ENCODE data around the gene PARM1. TPM values are rescaled to one million over a fixed set of nuclear protein-coding genes. Genes with fewer than 3 reads are reported as not detected.

Gene PARM1
- total RNA-seq, 2 experiments from 2014 or later = not detected

GRCh38 chr4:75031775-75032174 lies 98.9 kb downstream of the PARM1 start:
- POLR2A ChIA-PET = no interaction called here
- H3K4me3 Mint-ChIP-seq = no peak overlapping the region

GRCh38 chr4:75034523-75034922 lies 101.6 kb downstream of the PARM1 start:
- no peak for DNase-seq
- CTCF ChIA-PET = no interaction called here
- POLR2A ChIA-PET = no interaction called here
- Mint-ChIP-seq H3K36me3 (ENCODE audit: low read depth) (no peaks in the 10 kb centered on the region), H3K4me3 (no peak overlapping the region), H3K27ac (no peak overlapping the region), H3K9me3 (no peaks in the 10 kb centered on the region), H3K4me1 (no peaks in the 10 kb centered on the region), H3K27me3 (no peaks in the 10 kb centered on the region)

More at GRCh38 chr4:75031775-75032174, 98.9 kb downstream of the PARM1 start:
- Mint-ChIP-seq H3K9me3 (no peaks in the 10 kb centered on the region), H3K27ac (no peak overlapping the region), H3K4me1 (no peaks in the 10 kb centered on the region), H3K36me3 (ENCODE audit: low read depth) (no peaks in the 10 kb centered on the region), H3K27me3 (no peaks in the 10 kb centered on the region)
- DNase-seq = no peak
- CTCF ChIA-PET = interaction anchor here (0.6 kb wide), 1 partner anchor 37 kb away, joined by 3 read pairs; no protein-coding TSS in a partner anchor

GRCh38 chr4:75035321-75035720 lies 102.4 kb downstream of the PARM1 start:
- no peak overlapping the region for H3K4me3 Mint-ChIP-seq
- ChIA-PET CTCF (no interaction called here), POLR2A (no interaction called here)
- H3K4me1 Mint-ChIP-seq = no peaks in the 10 kb centered on the region
- no peak overlapping the region for H3K27ac Mint-ChIP-seq
- no peak for DNase-seq
- no peaks in the 10 kb centered on the region for H3K27me3 Mint-ChIP-seq
- no peaks in the 10 kb centered on the region for H3K9me3 Mint-ChIP-seq
- no peaks in the 10 kb centered on the region for H3K36me3 Mint-ChIP-seq (ENCODE audit: low read depth)

DNA sequence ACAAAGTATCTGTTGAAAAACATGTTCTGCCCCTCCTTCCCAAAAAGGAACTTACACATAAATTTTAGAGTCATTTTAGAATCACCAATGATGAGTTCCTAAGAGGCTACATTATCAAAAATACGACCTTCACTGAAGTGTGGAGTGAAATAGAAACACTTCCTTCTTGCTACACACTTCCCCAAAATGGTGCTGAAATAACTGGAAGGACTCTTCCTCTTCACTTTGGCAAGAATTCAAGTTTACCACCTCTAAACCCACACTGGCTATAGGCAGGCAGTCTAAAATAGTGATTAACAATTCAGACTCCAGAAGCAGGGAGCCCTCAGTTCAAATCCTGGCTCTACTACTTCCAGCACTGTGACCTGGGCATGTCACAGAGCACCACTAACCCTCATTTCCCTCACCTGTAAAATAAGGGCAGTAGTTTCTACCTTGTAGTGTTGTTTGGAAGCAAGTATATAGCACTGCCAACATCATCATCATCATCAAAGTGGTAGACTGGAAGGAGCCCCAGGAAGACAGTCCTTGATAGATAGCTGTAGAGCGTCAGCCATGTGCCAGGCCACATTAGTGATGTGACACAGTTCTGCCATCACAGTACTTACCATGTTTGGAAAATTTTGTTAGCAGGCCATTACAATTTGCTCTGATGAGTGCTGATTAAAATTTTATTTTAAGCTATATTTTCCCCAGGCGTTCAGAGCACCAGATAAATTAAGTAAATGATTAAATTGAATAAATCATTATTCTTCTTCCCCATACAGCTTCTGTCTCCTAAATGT lies 103.3 kb downstream of the PARM1 start:
- POLR2A ChIA-PET = no interaction called here
- DNase-seq = no peak
- Mint-ChIP-seq H3K4me1 (no peaks in the 10 kb centered on the region), H3K27me3 (no peaks in the 10 kb centered on the region), H3K9me3 (no peaks in the 10 kb centered on the region), H3K36me3 (ENCODE audit: low read depth) (no peaks in the 10 kb centered on the region), H3K27ac (no peak overlapping the region), H3K4me3 (no peak overlapping the region)
- CTCF ChIA-PET = no interaction called here

- no peaks in the 10 kb centered on the region for H3K9me3 Mint-ChIP-seq
Measured at GRCh38 chr4:75037252-75037651, 104.3 kb downstream of the PARM1 start.

GRCh38 chr4:75038376-75038775 lies 105.5 kb downstream of the PARM1 start:
- Mint-ChIP-seq H3K36me3 (ENCODE audit: low read depth) (no peaks in the 10 kb centered on the region), H3K27me3 (no peaks in the 10 kb centered on the region), H3K9me3 (no peaks in the 10 kb centered on the region), H3K4me1 (no peaks in the 10 kb centered on the region), H3K27ac (no peak overlapping the region), H3K4me3 (no peak overlapping the region)
- ChIA-PET CTCF (no interaction called here), POLR2A (no interaction called here)
- no peak for DNase-seq

More at GRCh38 chr4:75037252-75037651, 104.3 kb downstream of the PARM1 start:
- ChIA-PET POLR2A (no interaction called here), CTCF (no interaction called here)
- H3K27me3 Mint-ChIP-seq = no peaks in the 10 kb centered on the region
- no peaks in the 10 kb centered on the region for H3K4me1 Mint-ChIP-seq
- no peak for DNase-seq
- H3K36me3 Mint-ChIP-seq (ENCODE audit: low read depth) = no peaks in the 10 kb centered on the region
- no peak overlapping the region for H3K27ac Mint-ChIP-seq
- no peak overlapping the region for H3K4me3 Mint-ChIP-seq

DNA sequence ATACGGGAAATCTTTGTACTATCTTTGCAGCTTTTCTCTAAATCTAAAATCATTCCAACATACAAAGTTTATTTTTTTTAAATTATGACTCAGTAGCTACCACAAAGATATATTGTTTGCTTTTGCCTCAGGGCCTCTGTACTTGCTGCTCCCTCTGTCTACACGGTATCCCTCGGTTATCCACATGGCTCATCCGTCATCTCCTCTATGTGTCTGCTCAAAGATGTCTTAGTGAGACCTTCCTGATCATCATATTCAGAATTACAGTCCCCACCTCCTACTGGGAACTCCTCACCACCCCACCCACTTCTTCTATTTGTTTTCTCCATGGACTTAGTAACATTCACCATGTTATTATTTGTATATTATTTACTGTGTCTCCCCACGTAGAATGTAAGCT lies 107.8 kb downstream of the PARM1 start:
- Mint-ChIP-seq H3K27ac (no peak overlapping the region), H3K36me3 (ENCODE audit: low read depth) (no peaks in the 10 kb centered on the region), H3K4me3 (no peak overlapping the region), H3K9me3 (no peaks in the 10 kb centered on the region), H3K4me1 (no peaks in the 10 kb centered on the region), H3K27me3 (no peaks in the 10 kb centered on the region)
- DNase-seq = no peak
- ChIA-PET POLR2A (no interaction called here), CTCF (no interaction called here)

DNA sequence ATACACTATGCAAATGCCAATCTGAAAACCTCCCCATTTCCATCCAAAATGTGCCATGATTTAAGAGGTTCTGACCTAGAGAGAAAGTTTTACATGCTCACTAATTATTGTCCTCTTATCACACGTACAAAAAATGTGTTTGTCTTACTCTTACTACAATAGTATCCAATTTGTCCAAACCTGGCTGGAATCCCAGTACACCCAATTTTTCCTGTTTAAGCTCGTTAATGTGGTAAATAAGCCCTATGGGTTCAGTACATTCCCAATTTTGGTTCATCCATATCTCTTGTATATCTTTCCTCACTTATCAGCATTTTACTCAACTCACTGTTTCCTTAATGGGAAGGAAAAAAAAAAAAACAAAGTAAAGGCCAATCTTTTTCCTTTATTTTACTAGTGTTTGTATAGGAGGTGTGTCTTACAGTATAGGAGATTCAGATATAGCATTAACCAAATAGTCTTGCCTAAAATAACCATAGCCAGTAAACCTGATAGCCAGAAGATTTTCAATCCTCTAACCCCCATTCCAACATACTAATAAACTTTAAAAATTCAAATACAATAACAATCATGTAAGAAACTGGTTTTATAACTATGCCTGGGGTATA lies 109.8 kb downstream of the PARM1 start:
- Mint-ChIP-seq H3K4me3 (no peak overlapping the region), H3K27me3 (no peaks in the 10 kb centered on the region), H3K27ac (no peak overlapping the region), H3K36me3 (ENCODE audit: low read depth) (no peaks in the 10 kb centered on the region), H3K4me1 (no peaks in the 10 kb centered on the region), H3K9me3 (no peaks in the 10 kb centered on the region)
- no peak for DNase-seq
- CTCF ChIA-PET = no interaction called here
- POLR2A ChIA-PET = no interaction called here

GRCh38 chr4:75046226-75046625 lies 113.3 kb downstream of the PARM1 start:
- POLR2A ChIA-PET = no interaction called here
- H3K36me3 Mint-ChIP-seq (ENCODE audit: low read depth) = no peaks in the 10 kb centered on the region

DNA sequence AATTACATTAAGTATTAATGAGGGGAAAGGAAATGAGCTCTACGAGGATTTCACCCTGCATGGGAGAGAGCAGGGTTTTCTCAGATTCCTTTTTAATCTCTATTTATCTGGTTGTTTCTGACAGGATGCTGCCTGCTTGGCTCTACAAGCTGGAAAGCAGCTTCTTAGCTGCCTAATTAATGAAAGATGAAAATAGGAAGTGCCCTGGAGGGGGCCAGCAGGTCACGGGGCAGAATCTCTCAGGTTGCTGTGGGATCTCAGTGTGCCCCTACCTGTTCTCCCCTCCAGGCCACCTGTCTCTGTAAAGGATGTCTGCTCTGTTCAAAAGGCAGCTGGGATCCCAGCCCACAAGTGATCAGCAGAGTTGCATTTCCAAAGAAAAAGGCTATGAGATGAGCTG lies 113.7 kb downstream of the PARM1 start:
- no peak for DNase-seq
- no peaks in the 10 kb centered on the region for H3K4me1 Mint-ChIP-seq
- no peak overlapping the region for H3K4me3 Mint-ChIP-seq
- ChIA-PET POLR2A (no interaction called here), CTCF (no interaction called here)
- no peaks in the 10 kb centered on the region for H3K36me3 Mint-ChIP-seq (ENCODE audit: low read depth)
- no peaks in the 10 kb centered on the region for H3K9me3 Mint-ChIP-seq
- H3K27me3 Mint-ChIP-seq = no peaks in the 10 kb centered on the region
- H3K27ac Mint-ChIP-seq = no peak overlapping the region

More at GRCh38 chr4:75046226-75046625, 113.3 kb downstream of the PARM1 start:
- Mint-ChIP-seq H3K4me1 (no peaks in the 10 kb centered on the region), H3K27me3 (no peaks in the 10 kb centered on the region), H3K9me3 (no peaks in the 10 kb centered on the region), H3K27ac (no peak overlapping the region), H3K4me3 (no peak overlapping the region)
- DNase-seq = no peak
- CTCF ChIA-PET = no interaction called here

- H3K36me3 Mint-ChIP-seq (ENCODE audit: low read depth) = no peaks in the 10 kb centered on the region
- H3K9me3 Mint-ChIP-seq = no peaks in the 10 kb centered on the region
- POLR2A ChIA-PET = no interaction called here
- no peaks in the 10 kb centered on the region for H3K27me3 Mint-ChIP-seq
- H3K27ac Mint-ChIP-seq = no peak overlapping the region
- CTCF ChIA-PET = interaction anchor here (0.6 kb wide), 1 partner anchor 73 kb away, joined by 3 read pairs; no protein-coding TSS in a partner anchor
- DNase-seq = no peak
- H3K4me1 Mint-ChIP-seq = no peaks in the 10 kb centered on the region
- H3K4me3 Mint-ChIP-seq = no peak overlapping the region
Measured at GRCh38 chr4:75048208-75048879, 115.4 kb downstream of the PARM1 start.

GRCh38 chr4:75051431-75051830 lies 118.5 kb downstream of the PARM1 start:
- Mint-ChIP-seq H3K9me3 (no peaks in the 10 kb centered on the region), H3K4me3 (no peak overlapping the region), H3K27me3 (no peaks in the 10 kb centered on the region), H3K36me3 (ENCODE audit: low read depth) (no peaks in the 10 kb centered on the region), H3K27ac (no peak overlapping the region), H3K4me1 (no peaks in the 10 kb centered on the region)
- POLR2A ChIA-PET = no interaction called here
- CTCF ChIA-PET = no interaction called here
- no peak for DNase-seq

- Mint-ChIP-seq H3K4me1 (no peaks in the 10 kb centered on the region), H3K9me3 (no peaks in the 10 kb centered on the region), H3K27ac (no peak overlapping the region), H3K27me3 (no peaks in the 10 kb centered on the region), H3K36me3 (ENCODE audit: low read depth) (no peaks in the 10 kb centered on the region), H3K4me3 (no peak overlapping the region)
- DNase-seq = no peak
- ChIA-PET CTCF (no interaction called here), POLR2A (no interaction called here)
Measured at GRCh38 chr4:75053352-75053751, 120.4 kb downstream of the PARM1 start.
